H1 (cell line): Measurements from ENCODE around the gene DDX47. TPM values are rescaled to one million over a fixed set of nuclear protein-coding genes. Genes with fewer than 3 reads are reported as not detected.
"Not testable (repeated sequence)": the region's sequence is repeated elsewhere in the genome, so short reads cannot be mapped to it uniquely, and the experiment has no call there.

ENCODE experiments used
- CTCF ChIA-PET: fragments of 300-600 bp; sonication (Branson Sonifier 250); formaldehyde crosslinking; loops from one replicate; lab custom pipeline; 2021; ENCODE audit not compliant: partially characterized antibody; lab: Charles Lee
- POLR2A ChIA-PET: fragments of 300-600 bp; sonication (Branson Sonifier 250); formaldehyde crosslinking; loops from one replicate; lab custom pipeline; 2021; ENCODE audit warnings: inconsistent platforms; ENCODE audit not compliant: partially characterized antibody; lab: Charles Lee
- DNase-seq, 2 experiments: peaks; one replicate each; pipeline versions ENCODE4 v3.0.0 to v3.0.0-alpha.2; 2010 to 2022; ENCODE audit warnings: low spot score in 2 of 2, low read depth in 1 of 2, mixed read lengths in 1 of 2
- FAIRE-seq: peaks from 2 replicates; lab custom pipeline; 2011; peaks lifted over from hg19 to GRCh38; lab: Jason Lieb, UNC
- H2AFZ ChIP-seq: 2 replicates; pipeline ENCODE4 v1.8.1; 2012; ENCODE audit warnings: low read length, inconsistent platforms
- H2AK5ac ChIP-seq: 2 replicates; pipeline ENCODE4 v1.6.1; 2013; ENCODE audit warnings: low read depth, low read length
- H2BK120ac ChIP-seq: replicated peaks from 2 replicates; pipeline ENCODE3; 2013; ENCODE audit warnings: low read depth, low read length, inconsistent platforms
- H2BK12ac ChIP-seq: 2 replicates; pipeline ENCODE4 v1.6.1; 2013; ENCODE audit warnings: low read depth, low read length
- H2BK15ac ChIP-seq: 2 replicates; pipeline ENCODE4 v1.6.1; 2013; ENCODE audit warnings: low read length
- H2BK20ac ChIP-seq: 2 replicates; pipeline ENCODE4 v1.6.1; 2013; ENCODE audit warnings: low read length
- H2BK5ac ChIP-seq: 2 replicates; pipeline ENCODE4 v1.6.1; 2013; ENCODE audit warnings: low read depth, low read length
- H3K14ac ChIP-seq: 2 replicates; pipeline ENCODE4 v1.6.1; 2013; ENCODE audit warnings: inconsistent platforms; ENCODE audit not compliant: insufficient read length
- H3K18ac ChIP-seq: 2 replicates; pipeline ENCODE4 v1.6.1; 2013; ENCODE audit warnings: low read length; ENCODE audit errors: extremely low read depth
- H3K23ac ChIP-seq: 2 replicates; pipeline ENCODE4 v1.6.1; 2013; ENCODE audit warnings: inconsistent platforms; ENCODE audit not compliant: insufficient read length
- H3K23me2 ChIP-seq: 2 replicates; pipeline ENCODE4 v1.6.1; 2013; ENCODE audit warnings: low read depth, low read length
- H3K27ac ChIP-seq: 2 replicates; pipeline ENCODE4 v1.6.1; 2011; ENCODE audit warnings: low read depth, low read length, inconsistent platforms
- H3K27me3 ChIP-seq, 4 experiments: replicated peaks in 1 of 4; 1 replicate in 1 of 4; 2 replicates in 3 of 4; pipeline versions ENCODE4 v1.6.1 to v1.8.1; 2011 to 2013; ENCODE audit warnings: low read length in 3 of 4, mild to moderate bottlenecking in 3 of 4, inconsistent platforms in 2 of 4, mixed read lengths in 2 of 4, moderate library complexity in 1 of 4; ENCODE audit not compliant: control insufficient read depth in 3 of 4, insufficient read depth in 3 of 4; ENCODE audit errors: extremely low read depth in 1 of 4
- H3K36me3 ChIP-seq, 4 experiments: 2 replicates each; pipeline versions ENCODE4 v1.6.1 to v1.8.1; 2011 to 2013; ENCODE audit warnings: mild to moderate bottlenecking in 4 of 4, low read length in 3 of 4, moderate library complexity in 2 of 4, control low read depth in 1 of 4, inconsistent platforms in 1 of 4; ENCODE audit not compliant: insufficient read depth in 4 of 4, control insufficient read depth in 2 of 4
- H3K4ac ChIP-seq: replicated peaks from 2 replicates; pipeline ENCODE3; 2013; ENCODE audit warnings: low read length, low read depth, mixed read lengths, inconsistent platforms; ENCODE audit not compliant: insufficient read length
- H3K4me1 ChIP-seq, 4 experiments: replicated peaks in 1 of 4; 1 replicate in 1 of 4; 2 replicates in 3 of 4; pipeline versions ENCODE4 v1.6.1 to v1.8.1; 2011 to 2013; ENCODE audit warnings: low read length in 3 of 4, inconsistent platforms in 2 of 4, mixed read lengths in 1 of 4; ENCODE audit not compliant: insufficient read depth in 4 of 4, control insufficient read depth in 3 of 4
- H3K4me2 ChIP-seq, 2 experiments: 2 replicates each; pipeline versions ENCODE4 v1.6.1 to v1.8.1; 2011 to 2013; ENCODE audit warnings: low read depth in 2 of 2, low read length in 2 of 2, control low read depth in 1 of 2, inconsistent platforms in 1 of 2, mild to moderate bottlenecking in 1 of 2; ENCODE audit not compliant: insufficient read depth in 1 of 2
- H3K4me3 ChIP-seq, 4 experiments: fragments of 200-600, 300-600 bp in 1 of 4; sonication (generic), shearing (Covaris generic), sonication (Bioruptor Twin) in 1 of 4; 2 replicates each; pipeline versions ENCODE4 v1.5.1 to v1.8.1; 2011 to 2016; ENCODE audit warnings: low read length in 4 of 4, low read depth in 3 of 4, control low read depth in 2 of 4, inconsistent platforms in 2 of 4, mild to moderate bottlenecking in 2 of 4, mixed read lengths in 1 of 4, moderate library complexity in 1 of 4; ENCODE audit not compliant: insufficient read depth in 2 of 4; ENCODE audit errors: extremely low read depth in 1 of 4
- H3K56ac ChIP-seq: replicated peaks from 2 replicates; pipeline ENCODE3; 2013; ENCODE audit warnings: low read depth, mild to moderate bottlenecking, mixed read lengths, low read length, inconsistent platforms; ENCODE audit not compliant: insufficient read length
- H3K79me1 ChIP-seq: 2 replicates; pipeline ENCODE4 v1.6.1; 2013; ENCODE audit warnings: low read depth, low read length, control low read depth
- H3K79me2 ChIP-seq, 2 experiments: 2 replicates each; pipeline versions ENCODE4 v1.6.1 to v1.8.1; 2012 to 2013; ENCODE audit warnings: low read length in 2 of 2, mild to moderate bottlenecking in 2 of 2, inconsistent platforms in 1 of 2; ENCODE audit not compliant: insufficient read depth in 2 of 2, control insufficient read depth in 1 of 2
- H3K9ac ChIP-seq, 4 experiments: replicated peaks in 1 of 4; 1 replicate in 1 of 4; 2 replicates in 3 of 4; pipeline versions ENCODE4 v1.6.1 to v1.8.1; 2011 to 2013; ENCODE audit warnings: low read depth in 3 of 4, low read length in 3 of 4, control low read depth in 2 of 4, mild to moderate bottlenecking in 2 of 4, moderate library complexity in 2 of 4, inconsistent platforms in 1 of 4; ENCODE audit errors: extremely low read depth in 1 of 4
- H3K9me3 ChIP-seq, 2 experiments: 2 replicates each; pipeline versions ENCODE4 v1.6.1 to v1.8.1; 2012 to 2013; ENCODE audit warnings: mild to moderate bottlenecking in 2 of 2, moderate library complexity in 2 of 2, control low read depth in 1 of 2, inconsistent platforms in 1 of 2, low read depth in 1 of 2, low read length in 1 of 2, mixed read lengths in 1 of 2; ENCODE audit not compliant: insufficient read depth in 2 of 2
- H4K20me1 ChIP-seq, 2 experiments: replicated peaks in 1 of 2; 2 replicates each; pipeline versions ENCODE3 to v1.8.1; 2011 to 2013; ENCODE audit warnings: inconsistent platforms in 2 of 2, low read length in 2 of 2, mild to moderate bottlenecking in 1 of 2; ENCODE audit not compliant: insufficient read depth in 2 of 2, control insufficient read depth in 1 of 2
- H4K5ac ChIP-seq: 2 replicates; pipeline ENCODE4 v1.6.1; 2013; ENCODE audit warnings: low read length, low read depth, mixed read lengths, inconsistent platforms; ENCODE audit not compliant: insufficient read length
- H4K8ac ChIP-seq: 2 replicates; pipeline ENCODE4 v1.8.0; 2013; ENCODE audit warnings: mild to moderate bottlenecking, moderate library complexity, low read length, inconsistent platforms; ENCODE audit not compliant: insufficient read depth; ENCODE audit errors: extremely low read depth
- H4K91ac ChIP-seq: replicated peaks from 2 replicates; pipeline ENCODE3; 2013; ENCODE audit warnings: low read length, mixed read lengths, inconsistent platforms; ENCODE audit not compliant: insufficient read length
- BCL11A ChIP-seq, 2 experiments: IDR thresholded peaks; one replicate each; pipeline ENCODE4 v1.6.1; 2011; ENCODE audit warnings: low read depth in 2 of 2, low read length in 2 of 2, mild to moderate bottlenecking in 2 of 2
- JUND ChIP-seq: IDR thresholded peaks from 2 replicates; pipeline ENCODE4 v1.6.1; 2011; ENCODE audit warnings: mild to moderate bottlenecking, improper control_type of control experiment, low read length
- RFX5 ChIP-seq: IDR thresholded peaks from 2 replicates; pipeline ENCODE4 v1.6.1; 2011; ENCODE audit warnings: low read depth, low read length, improper control_type of control experiment, borderline replicate concordance
- TAF7 ChIP-seq: optimal IDR thresholded peaks from 2 replicates; pipeline ENCODE3; 2011; ENCODE audit warnings: low read depth, mild to moderate bottlenecking, inconsistent platforms, low read length, moderate library complexity, borderline replicate concordance
- WGBS, 2 experiments: shearing (Covaris generic) in 1 of 2; methylation state at CpG; one replicate each; pipeline versions ENCODE4 v1.1.6 to v1.1.7; 2013 to 2015; ENCODE audit warnings: low lambda C conversion rate in 2 of 2, mixed read lengths in 2 of 2, inconsistent platforms in 1 of 2, low coverage in 1 of 2, missing lambda C conversion rate in 1 of 2; ENCODE audit not compliant: insufficient replicate concordance in 2 of 2, insufficient coverage in 1 of 2, insufficient read length in 1 of 2; ENCODE audit errors: extremely low coverage in 1 of 2, missing lambda C conversion rate in 1 of 2; 5-methylcytosine and 5-hydroxymethylcytosine counted together
- polyA plus RNA-seq, 7 experiments: library from polyadenylated mRNA; depleted of rRNA in 3 of 7; stranded (reverse) in 5 of 7; unstranded in 2 of 7; fragments of >200 nt in 5 of 7; fragments of 200-250 nt in 2 of 7; gene quantifications; 1 replicate in 5 of 7; 2 replicates in 1 of 7; 4 replicates in 1 of 7; pipeline versions ENCODE4 v1.2.1 to v1.2.3, GENCODE V29; 2011 to 2013; ENCODE audit warnings: missing spikeins in 2 of 7, mixed read lengths in 2 of 7
- total RNA-seq: library from RNA; stranded (reverse); fragmentation: NEBNext Ultra II Directional; extraction: Animal tissue kit (Norgen Biotek cat#: 25700); gene quantifications from 2 replicates; pipeline ENCODE4 v1.2.1, GENCODE V29; 2021
- TF ChIP-seq, protein P1 (sequence below): IDR thresholded peaks from 2 replicates; pipeline ENCODE4 v1.6.1; 2012; ENCODE audit warnings: inconsistent platforms

DDX47 gene
- total and polyA plus RNA-seq, 2 of the 8 experiments (the other 6 are each of a cell fraction or from before 2014, with no cell fraction given): 54.4 to 74.2 TPM

DNA sequence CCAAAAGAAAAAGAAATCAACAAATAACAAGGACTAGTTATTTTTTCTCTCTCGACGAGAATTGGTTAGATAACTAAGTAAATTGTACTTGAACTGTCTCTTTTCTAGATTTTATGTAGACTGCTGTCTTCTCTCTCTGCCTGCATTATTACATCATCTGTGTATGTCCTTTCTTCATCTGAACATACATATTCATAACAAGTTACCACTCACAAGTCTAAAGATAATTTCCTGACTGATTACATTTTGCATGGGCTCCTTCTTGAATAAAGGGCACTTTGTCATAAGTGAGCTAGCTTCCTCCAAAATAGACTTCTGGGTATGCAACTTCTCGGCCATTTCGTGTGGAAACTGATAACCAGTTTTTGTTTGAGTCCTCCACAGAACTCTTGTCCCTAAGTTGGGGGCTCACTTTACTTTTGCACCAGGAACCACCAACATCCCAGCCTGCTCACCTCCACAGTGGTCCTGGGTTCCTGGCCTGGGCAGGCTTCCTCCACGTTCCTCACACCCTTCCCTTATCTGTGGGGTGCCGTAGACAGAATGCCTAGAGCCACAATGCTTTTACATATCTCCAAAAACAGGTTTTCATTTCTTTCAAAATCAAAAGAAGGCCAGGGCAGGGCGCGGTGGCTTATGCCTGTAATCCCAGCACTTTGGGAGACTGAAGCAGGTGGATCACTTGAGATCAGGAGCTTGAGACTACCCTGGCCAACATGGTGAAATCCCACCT lies 6.2 kb upstream of the DDX47 start (continued):
- no peak for TF ChIP-seq BCL11A (IDR thresholded peaks at IDR 0.05; ENCODE audit: low read depth in 2 of 2, low read length in 2 of 2)
- TF ChIP-seq TAF7: no peak
- TF ChIP-seq, protein P1, sequence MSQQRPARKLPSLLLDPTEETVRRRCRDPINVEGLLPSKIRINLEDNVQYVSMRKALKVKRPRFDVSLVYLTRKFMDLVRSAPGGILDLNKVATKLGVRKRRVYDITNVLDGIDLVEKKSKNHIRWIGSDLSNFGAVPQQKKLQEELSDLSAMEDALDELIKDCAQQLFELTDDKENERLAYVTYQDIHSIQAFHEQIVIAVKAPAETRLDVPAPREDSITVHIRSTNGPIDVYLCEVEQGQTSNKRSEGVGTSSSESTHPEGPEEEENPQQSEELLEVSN: no peak
- no peak for TF ChIP-seq JUND
- TF ChIP-seq RFX5: no peak

- H3K14ac ChIP-seq, H2AK5ac ChIP-seq, H3K9me3 ChIP-seq, H3K27ac ChIP-seq, H3K9ac ChIP-seq, H3K79me1 ChIP-seq, H3K4ac ChIP-seq, H2BK5ac ChIP-seq, H2BK15ac ChIP-seq, H3K79me2 ChIP-seq, FAIRE-seq, H2BK20ac ChIP-seq, H3K27me3 ChIP-seq, H3K4me2 ChIP-seq, POLR2A ChIA-PET, CTCF ChIA-PET, H3K18ac ChIP-seq, H4K8ac ChIP-seq, H3K56ac ChIP-seq, H2AFZ ChIP-seq, H3K4me1 ChIP-seq, H3K23ac ChIP-seq, H3K36me3 ChIP-seq, H2BK120ac ChIP-seq, H3K4me3 ChIP-seq, H2BK12ac ChIP-seq, H3K23me2 ChIP-seq, H4K20me1 ChIP-seq, H4K5ac ChIP-seq, H4K91ac ChIP-seq, DNase-seq: not testable (repeated sequence)
- WGBS, 2 experiments: 82% methylated on average over 3 of the region's 3 CpGs; no CpG with 5 or more reads in 1 of the 2 experiments
Observed at GRCh38 chr12:12807517-12807903, 5.6 kb upstream of the DDX47 start.
